ENCODE results near the gene SMIM1. TPM values are rescaled to one million over a fixed set of nuclear protein-coding genes. Genes with fewer than 3 reads are reported as not detected.

Gene SMIM1
- total RNA-seq, 1 donor from 2014 or later: 2.1 TPM

GRCh38 chr1:3777647-3778589 is 5.4 kb downstream of the SMIM1 start:
- peaks cover 3% of the 10 kb centered on the region for H3K27me3 Mint-ChIP-seq (ENCODE audit: unreplicated experiment)
- H3K27ac Mint-ChIP-seq (ENCODE audit: unreplicated experiment): no peak overlapping the region
- DNase-seq (ENCODE audit: low spot score): no peak
- H3K4me3 Mint-ChIP-seq (ENCODE audit: unreplicated experiment): no peak overlapping the region
- H3K9me3 Mint-ChIP-seq (ENCODE audit: unreplicated experiment): no peaks in the 10 kb centered on the region
- H3K36me3 Mint-ChIP-seq (ENCODE audit: low read depth, unreplicated experiment): peaks cover 28% of the 10 kb centered on the region
- TF ChIP-seq, protein P1, sequence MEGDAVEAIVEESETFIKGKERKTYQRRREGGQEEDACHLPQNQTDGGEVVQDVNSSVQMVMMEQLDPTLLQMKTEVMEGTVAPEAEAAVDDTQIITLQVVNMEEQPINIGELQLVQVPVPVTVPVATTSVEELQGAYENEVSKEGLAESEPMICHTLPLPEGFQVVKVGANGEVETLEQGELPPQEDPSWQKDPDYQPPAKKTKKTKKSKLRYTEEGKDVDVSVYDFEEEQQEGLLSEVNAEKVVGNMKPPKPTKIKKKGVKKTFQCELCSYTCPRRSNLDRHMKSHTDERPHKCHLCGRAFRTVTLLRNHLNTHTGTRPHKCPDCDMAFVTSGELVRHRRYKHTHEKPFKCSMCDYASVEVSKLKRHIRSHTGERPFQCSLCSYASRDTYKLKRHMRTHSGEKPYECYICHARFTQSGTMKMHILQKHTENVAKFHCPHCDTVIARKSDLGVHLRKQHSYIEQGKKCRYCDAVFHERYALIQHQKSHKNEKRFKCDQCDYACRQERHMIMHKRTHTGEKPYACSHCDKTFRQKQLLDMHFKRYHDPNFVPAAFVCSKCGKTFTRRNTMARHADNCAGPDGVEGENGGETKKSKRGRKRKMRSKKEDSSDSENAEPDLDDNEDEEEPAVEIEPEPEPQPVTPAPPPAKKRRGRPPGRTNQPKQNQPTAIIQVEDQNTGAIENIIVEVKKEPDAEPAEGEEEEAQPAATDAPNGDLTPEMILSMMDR (IDR thresholded peaks at IDR 0.05; ENCODE audit: unreplicated experiment): no peak
- no peaks in the 10 kb centered on the region for H3K4me1 Mint-ChIP-seq (ENCODE audit: unreplicated experiment)

DNA sequence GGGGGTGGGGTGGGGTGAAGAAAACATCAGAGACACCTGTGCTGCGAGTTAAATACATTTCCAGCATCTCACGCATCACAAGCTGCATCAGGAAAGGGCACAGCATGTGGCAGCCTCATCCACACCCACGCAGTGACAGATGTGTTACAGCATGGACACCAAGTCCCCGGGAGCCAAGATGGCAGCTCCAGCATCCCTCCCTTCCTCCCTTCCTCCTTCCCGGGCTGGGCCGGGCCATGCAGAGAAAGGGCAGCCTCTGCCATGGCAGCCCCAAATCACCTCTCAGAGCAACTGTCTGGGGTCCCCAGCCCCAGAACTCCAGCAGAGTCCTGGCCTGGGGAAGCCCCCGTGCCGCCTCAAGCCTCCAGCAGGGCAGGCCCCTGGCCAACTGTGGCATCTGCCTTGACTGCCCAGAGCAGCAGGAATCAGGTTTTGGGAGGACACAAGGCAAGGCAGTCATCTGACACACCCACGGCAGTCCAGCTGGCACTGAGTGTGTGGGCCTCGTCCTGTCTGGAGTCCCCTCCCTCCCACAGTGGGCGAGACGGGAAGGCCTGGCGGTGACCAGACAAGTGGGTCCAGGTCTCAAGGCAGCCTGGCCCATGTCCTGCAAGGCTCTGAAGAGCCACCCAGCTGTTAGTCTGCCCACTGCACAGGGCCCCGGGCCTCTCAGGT is 6.2 kb downstream of the SMIM1 start:
- TF ChIP-seq, protein P1 (IDR thresholded peaks at IDR 0.05; ENCODE audit: unreplicated experiment): no peak
- Mint-ChIP-seq H3K4me3 (ENCODE audit: unreplicated experiment) (no peak overlapping the region), H3K9me3 (ENCODE audit: unreplicated experiment) (no peaks in the 10 kb centered on the region), H3K27me3 (ENCODE audit: unreplicated experiment) (peaks cover 3% of the 10 kb centered on the region), H3K27ac (ENCODE audit: unreplicated experiment) (no peak overlapping the region), H3K4me1 (ENCODE audit: unreplicated experiment) (no peaks in the 10 kb centered on the region), H3K36me3 (ENCODE audit: low read depth, unreplicated experiment) (peaks cover 28% of the 10 kb centered on the region)
- no peak for DNase-seq (ENCODE audit: low spot score)

DNA sequence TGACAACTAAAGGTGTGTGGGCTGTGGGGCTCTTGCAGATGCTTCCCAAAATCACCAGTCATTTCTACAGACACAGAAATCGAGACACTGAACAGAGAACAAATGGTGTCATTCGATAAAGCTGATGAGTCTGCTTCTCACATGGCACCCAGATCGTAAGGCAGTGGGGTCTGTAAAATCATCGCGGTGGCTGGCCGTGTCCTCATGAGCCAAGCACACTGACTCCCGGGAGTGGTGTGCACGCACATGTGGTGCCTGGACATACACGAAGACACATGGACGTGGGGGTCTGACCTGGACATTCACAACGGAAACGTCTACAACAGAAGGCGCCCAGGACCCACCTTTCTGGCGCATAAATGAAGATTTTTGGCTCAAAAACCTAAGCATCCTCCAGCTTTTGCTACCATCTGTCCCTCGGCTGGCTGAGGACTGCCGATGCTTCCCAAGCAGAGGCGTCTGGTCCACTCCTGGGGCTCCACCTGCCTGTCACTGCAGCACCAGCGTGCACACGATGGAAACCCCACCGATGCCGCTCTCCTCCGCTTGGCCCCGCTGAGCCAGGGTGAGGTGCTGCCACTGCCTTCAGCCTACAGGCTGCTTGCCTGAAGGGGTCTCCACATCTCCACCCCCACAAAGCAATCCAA is 6.8 kb downstream of the SMIM1 start:
- H3K27me3 Mint-ChIP-seq (ENCODE audit: unreplicated experiment): peaks cover 4% of the 10 kb centered on the region
- peak overlapping the region; percentile 17 for H3K4me3 Mint-ChIP-seq (ENCODE audit: unreplicated experiment)
- H3K9me3 Mint-ChIP-seq (ENCODE audit: unreplicated experiment): no peaks in the 10 kb centered on the region
- peaks cover 35% of the 10 kb centered on the region for H3K36me3 Mint-ChIP-seq (ENCODE audit: low read depth, unreplicated experiment)
- no peak for DNase-seq (ENCODE audit: low spot score)
- TF ChIP-seq, protein P1 (IDR thresholded peaks at IDR 0.05; ENCODE audit: unreplicated experiment): no peak
- no peaks in the 10 kb centered on the region for H3K4me1 Mint-ChIP-seq (ENCODE audit: unreplicated experiment)
- H3K27ac Mint-ChIP-seq (ENCODE audit: unreplicated experiment): no peak overlapping the region

- H3K4me1 Mint-ChIP-seq (ENCODE audit: unreplicated experiment): no peaks in the 10 kb centered on the region
- DNase-seq (ENCODE audit: low spot score): no peak
- peaks cover 35% of the 10 kb centered on the region for H3K36me3 Mint-ChIP-seq (ENCODE audit: low read depth, unreplicated experiment)
- peak overlapping the region; percentile 70 for H3K27ac Mint-ChIP-seq (ENCODE audit: unreplicated experiment)
- H3K4me3 Mint-ChIP-seq (ENCODE audit: unreplicated experiment): peak overlapping the region; percentile 17
- TF ChIP-seq, protein P1 (IDR thresholded peaks at IDR 0.05; ENCODE audit: unreplicated experiment): no peak
- no peaks in the 10 kb centered on the region for H3K9me3 Mint-ChIP-seq (ENCODE audit: unreplicated experiment)
- peaks cover 4% of the 10 kb centered on the region for H3K27me3 Mint-ChIP-seq (ENCODE audit: unreplicated experiment)
These were observed 7.4 kb downstream of the SMIM1 start for GRCh38 chr1:3779912-3780416.

All from endothelial cell (in vitro differentiated cells).